Suppressor macrophage treated with lipopolysaccharide for 4 hours (primary cell): ENCODE data around the gene SPECC1.
"Not testable (repeated sequence)": the region's sequence is repeated elsewhere in the genome, so short reads cannot be mapped to it uniquely, and the experiment has no call there.

Experiments used
- DNase-seq: peaks from one replicate; pipeline ENCODE4 v3.0.0-alpha.2; 2020

Gene SPECC1

GRCh38 chr17:20071824-20072691 is 62.9 kb downstream of the SPECC1 start:
- DNase-seq = no peak

- no peak for DNase-seq
These were observed 63.5 kb downstream of the SPECC1 start for GRCh38 chr17:20072692-20072992.

DNA sequence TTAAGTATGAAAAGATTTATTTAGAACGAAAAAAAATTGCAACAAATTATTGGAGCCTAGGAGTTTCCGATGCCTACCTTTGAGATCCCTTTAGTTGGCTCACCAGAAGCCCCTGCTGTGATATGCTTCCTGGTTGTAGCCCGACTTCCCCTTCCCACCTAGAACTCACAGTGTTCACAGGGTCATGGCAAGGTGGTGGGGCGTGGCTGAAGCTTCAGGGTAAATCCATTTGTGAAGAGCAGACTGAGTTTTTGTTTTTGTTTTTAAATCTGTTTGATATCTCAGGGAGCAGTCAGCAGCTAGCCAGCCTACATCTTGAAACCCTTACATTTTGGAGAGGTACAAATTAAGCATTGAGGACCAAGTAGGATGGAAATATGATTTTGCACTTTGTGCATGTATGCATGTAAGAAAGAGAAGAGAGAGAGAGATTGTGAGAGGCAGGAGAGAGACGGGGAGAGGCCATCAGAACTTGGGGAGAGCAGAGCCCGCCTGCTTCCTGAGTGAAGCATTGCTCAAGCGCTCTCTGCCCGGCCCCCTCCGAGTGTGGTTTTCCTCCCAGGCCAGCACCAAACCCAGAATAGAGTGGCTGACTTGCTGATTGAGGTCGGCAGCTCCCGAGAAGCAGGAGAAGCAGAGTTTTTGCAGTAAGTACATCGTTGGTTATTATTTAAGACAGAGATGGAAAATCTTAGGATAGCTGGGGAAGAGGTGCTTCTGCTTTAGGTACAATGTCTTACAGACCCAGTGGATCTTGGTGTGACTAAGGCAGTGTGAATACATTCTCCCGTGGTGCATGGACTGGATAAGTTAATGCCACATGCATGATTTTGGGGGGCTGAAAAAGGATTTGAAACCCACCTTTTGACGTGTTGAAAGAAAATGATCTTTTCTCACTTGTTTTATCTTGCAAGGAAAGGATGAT is 64.2 kb downstream of the SPECC1 start:
- DNase-seq = peak; percentile 54

DNA sequence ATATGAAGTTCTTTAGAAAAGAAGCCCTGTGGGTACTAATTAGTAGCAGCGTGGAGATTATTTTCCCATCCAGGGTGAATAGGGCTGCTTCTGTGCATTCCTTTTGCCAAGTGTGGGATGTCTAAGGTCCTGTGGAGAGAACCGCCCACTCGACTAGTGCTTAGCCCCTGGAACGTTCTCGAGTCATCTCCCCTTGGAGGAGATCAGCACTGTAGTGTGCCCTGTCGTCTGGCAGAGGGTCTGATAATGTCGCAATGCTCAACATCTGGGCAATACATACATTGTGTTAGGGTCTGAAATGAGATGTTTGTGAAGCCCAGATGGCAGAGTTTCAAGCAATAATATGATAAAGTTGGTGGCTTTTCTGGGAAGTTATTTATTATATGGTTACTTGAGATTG is 64.8 kb downstream of the SPECC1 start:
- no peak for DNase-seq

- DNase-seq = peak; percentile 49
These were observed 65.3 kb downstream of the SPECC1 start for GRCh38 chr17:20074489-20074888.

- not testable (repeated sequence) for DNase-seq
These were observed 67.0 kb downstream of the SPECC1 start for GRCh38 chr17:20076137-20076536.

DNA sequence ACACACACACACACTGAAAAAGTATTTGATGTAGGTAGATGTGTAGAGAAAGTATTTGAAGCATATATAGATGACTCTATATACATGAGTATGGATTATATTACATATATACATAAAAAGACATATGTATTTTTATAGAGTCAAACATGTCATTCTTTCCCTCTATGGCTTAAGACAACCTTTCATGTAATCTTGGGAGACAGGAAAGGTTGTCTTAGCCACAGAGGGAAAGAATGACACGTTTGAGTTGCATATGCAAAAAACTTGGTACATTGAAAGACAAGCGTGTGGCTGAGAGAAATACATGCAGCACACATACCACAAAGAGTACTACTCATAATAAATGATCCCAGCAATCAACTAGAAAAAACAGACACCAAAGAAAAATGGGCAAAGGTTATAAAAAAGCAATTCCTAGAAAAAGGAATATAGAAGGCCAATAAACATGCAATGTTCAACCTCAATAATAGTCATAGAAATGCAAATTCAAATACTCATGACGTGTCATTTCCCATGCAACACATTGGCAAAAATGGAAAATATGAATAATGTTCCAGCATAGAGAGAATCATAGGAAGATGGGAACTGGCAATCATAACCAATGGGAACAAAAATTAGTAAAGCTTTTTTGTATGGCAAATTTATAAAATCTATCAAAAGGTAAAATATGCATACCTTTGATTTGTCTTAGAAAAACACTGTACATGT is 69.0 kb downstream of the SPECC1 start:
- DNase-seq = no peak

- DNase-seq = no peak
These were observed 71.4 kb downstream of the SPECC1 start for GRCh38 chr17:20080513-20080912.

DNA sequence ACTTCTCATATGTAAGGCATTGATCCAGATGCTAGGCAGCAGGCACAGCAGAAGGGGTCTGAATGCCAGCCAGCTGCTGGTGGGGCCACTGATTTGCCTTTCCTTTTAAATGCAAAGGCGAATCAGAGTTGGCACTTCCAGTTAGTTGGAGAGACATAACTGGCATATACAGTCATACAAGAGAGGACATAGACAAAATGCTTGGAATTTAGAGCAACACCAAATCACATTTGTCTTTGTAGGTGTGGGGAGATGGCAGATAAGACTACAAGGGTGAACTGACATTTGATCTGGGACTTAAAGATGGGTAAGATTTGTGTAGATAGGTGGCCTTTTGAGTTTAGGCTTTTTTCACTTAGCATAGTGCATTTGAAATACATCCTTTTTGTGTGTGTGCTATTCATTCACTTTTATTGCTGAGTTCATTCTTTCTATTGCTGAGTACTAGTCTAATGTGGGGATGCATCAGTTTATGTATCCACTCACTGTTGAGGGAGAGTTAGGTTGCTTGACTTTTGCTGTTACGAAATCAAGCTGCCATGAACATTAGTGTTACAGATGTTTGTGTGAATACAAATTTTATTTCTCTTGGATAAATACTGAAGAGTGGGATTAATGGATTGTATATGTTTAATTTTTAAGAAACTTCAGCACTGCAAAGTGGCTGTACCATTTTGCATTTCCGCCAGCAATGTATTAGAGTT is 74.1 kb downstream of the SPECC1 start:
- DNase-seq = no peak

GRCh38 chr17:20084621-20085282 is 75.6 kb downstream of the SPECC1 start:
- DNase-seq = no peak

DNA sequence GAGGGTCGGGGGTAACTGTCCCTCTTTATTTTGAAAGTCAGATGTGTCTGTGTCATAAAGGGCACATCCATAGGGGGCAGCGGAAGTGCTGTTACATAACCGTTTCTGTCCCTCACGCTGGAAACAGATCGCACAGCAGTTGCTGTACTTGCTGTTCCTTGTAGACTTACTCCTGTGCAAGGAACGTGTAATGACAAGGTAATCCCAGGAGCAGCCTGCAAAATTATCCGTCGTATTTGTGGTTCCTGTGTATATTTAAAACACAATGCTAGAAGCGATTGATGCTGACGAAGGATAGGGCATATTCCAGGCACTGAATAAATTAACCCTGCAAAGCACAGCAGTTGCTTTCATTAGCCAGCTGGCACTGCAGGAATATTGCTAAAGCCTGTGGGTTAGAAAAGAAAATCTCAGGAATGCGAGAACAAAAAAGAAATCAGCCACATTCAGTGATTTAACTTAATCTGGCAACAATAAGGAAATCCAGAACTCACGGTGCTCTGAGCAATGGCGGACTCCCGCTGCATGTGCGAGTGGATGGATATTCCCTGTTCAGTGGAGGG is 76.2 kb downstream of the SPECC1 start:
- no peak for DNase-seq

GRCh38 chr17:20086416-20087076 is 77.4 kb downstream of the SPECC1 start:
- DNase-seq = no peak

DNA sequence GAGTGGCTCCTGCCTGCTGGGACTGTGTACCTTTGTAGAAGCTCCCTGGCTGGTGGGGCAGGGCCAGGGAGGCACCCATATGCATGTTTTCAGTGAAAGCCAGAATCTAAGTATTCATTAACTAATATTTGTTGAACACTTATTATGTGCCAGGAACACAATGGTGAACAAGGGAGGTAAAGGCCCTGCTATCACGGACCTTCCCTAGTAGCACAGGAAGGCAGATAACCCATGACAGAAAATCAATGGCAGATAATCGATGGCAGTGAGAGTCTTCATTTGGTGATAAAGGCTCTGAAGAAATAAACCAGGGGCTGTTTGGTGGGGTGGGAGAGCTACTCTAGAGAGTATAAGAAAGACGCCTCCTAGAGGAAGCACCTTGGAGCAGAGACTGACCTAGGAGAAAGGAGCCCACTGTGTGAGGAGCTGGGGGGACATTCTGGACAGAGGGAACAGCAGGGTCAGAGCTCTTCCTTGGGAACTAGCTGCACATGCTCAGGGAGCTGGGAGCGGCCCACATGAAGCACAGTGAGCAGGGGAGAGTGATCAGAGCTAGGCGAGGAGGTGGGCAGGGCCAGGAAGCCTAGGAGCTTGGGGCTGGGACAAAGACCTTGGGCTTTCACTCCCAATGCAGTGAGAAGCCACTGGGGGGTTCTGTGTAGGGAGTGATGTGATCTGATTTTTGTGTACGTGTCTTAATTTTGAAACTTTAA is 78.5 kb downstream of the SPECC1 start:
- DNase-seq = no peak

DNA sequence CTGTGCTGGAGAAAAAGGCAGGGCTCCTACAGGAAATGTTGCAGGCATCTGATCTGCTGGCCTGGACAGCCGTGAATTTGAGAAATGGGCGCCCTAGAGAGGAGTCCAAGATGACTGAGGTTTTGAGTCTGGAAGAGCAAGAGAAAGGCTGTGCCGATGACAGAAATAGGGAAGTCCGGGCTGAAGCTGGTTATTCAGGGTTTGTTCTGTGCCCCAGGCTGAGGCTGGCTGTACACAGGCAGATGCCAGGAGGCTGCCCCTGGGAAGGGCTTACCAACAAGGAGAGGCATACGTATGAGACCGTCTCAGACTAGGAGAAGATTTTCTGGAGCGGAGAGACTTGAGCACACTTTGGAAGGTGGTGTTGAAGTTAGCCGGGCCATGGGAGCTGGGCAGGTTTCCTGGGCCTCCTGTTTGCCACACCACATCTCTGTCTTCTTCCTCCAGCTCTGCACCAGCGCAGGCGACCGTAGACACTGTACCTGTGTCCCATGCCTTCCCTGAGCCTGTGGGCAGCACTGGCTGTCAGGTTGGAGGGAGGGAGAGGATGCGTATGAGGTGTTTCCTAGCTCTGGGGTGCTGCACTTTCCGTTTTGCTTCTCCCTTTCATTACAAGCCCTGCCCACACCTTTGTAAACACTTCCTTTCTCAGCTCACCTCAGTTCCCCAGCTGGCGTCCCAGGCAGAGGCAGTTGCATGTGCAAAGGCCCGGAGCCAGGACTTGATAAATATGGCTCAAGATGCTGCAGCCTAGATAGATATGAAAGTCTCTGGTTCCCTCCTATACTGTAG is 80.8 kb downstream of the SPECC1 start:
- no peak for DNase-seq

- no peak for DNase-seq
These were observed 82.2 kb downstream of the SPECC1 start for GRCh38 chr17:20091174-20092029.

DNA sequence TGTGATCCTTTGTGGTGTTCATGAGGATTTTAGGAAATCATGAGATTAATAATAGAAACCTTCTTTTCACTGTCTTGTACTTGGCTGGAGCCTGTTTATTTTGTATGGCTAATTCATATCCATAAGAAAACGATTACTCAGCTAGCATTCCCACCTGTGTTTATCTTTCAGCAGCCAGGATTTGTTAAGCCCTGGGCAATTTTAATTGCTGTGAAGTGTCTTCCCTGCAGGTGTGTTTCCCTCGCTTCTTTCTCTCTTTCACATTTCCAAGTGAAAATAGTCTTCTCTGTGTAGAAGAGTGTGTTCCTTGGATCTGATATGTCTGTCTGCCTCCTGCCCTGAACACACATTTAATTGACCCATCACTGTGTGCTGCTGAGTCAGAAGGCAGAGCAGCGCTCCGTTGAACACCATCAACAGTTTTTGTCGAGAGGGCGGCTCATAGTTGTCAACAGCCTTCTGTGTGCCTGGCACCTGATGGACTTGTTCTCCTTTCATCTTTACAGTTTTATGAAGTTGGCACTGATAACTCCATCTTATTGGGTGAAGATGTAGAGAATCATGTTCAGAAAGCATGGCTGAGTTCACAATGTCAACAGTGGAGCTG is 83.2 kb downstream of the SPECC1 start:
- DNase-seq = no peak

- no peak for DNase-seq
These were observed 83.9 kb downstream of the SPECC1 start for GRCh38 chr17:20092973-20093626.

- no peak for DNase-seq
These were observed 85.6 kb downstream of the SPECC1 start for GRCh38 chr17:20094777-20095176.
